Stimulated activated CD4-positive, alpha-beta T cell treated with anti-CD3 and anti-CD28 coated beads, Interleukin-12 subunit alpha, Interleukin-12 subunit beta, amount 100 ng/mL, for 4 hours (primary cell): ENCODE measurements around the gene GRAMD4.

Experiments used
- DNase-seq: peaks from one replicate; pipeline ENCODE4 v3.0.0-alpha.2; 2020

GRAMD4 gene

DNA sequence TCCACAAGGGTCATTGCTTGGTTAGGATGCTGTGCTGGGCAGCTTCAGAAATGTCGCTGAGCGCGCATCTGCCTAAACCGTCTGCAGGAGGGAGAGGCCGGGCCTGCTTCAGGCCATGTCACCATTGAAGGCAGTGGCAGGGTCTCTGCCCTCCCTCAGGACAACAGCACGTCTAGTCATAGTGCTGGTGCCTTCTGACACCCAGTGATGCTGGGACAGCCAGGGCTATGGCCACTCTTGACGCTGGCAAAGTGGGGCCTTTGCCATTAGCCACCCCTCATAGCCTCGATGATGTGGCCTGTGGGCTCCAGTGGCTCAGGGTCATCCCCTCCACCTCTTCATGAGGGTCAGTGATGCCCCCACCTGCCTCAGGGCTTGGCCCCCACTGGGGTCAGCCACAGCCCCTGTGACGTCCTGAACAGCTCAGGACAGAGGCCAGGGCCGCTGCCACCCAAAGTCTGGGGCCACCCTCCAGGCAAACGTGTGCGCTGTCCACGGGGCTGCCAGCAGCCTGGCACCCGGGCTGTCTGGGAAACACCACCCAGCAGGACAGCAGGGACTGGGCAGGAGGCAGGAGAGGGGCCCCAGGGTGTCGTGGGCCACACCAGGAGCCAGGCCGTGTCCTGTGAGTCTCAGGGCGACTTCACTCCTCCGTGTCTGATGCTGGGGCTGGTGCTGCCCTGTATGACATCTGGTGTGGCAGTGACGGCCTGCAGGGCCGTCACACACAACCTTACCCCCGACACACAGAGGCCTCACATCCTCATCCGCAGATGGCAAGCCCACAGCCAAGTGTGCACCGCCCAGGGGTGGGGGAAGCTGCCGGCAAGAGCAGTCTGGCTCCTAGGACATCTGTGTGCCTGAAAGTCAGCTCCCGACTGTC, 75.4 kb downstream of the GRAMD4 start:
- no peak for DNase-seq

DNA sequence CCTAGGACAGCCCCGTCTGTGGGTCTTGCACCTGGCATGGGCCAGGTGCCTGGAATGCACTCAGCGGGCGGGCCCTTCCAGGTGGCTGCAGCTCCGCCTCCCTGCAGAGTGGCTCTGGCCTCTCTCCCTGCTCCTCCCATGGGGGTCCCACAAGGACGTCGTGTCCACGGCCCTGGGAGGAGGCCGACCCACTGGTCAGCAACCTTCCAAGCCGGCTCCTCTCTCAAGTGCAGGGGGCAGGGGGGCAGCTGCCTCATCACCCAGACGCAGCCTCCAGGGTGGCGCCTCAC, 76.0 kb downstream of the GRAMD4 start:
- no peak for DNase-seq

DNA sequence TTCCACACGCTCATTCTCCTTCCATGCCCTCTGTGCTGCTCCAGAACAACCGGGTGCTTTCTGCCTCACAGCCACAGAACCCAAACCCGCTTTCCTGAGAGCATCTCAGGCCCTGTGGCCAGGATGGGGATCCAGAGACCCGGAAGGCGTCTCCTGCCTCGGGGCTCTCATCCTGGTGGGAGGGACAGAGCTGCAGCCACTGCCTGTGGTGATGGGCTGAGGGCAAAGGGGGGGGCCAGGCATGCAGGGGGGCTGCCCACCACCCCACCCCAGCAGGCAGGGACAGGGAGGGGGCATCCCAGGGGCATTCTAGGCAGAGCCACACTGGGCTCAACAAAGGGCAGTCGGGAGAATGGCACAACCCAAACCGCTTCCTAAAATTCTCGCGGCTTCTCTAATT, 76.4 kb downstream of the GRAMD4 start:
- no peak for DNase-seq

DNA sequence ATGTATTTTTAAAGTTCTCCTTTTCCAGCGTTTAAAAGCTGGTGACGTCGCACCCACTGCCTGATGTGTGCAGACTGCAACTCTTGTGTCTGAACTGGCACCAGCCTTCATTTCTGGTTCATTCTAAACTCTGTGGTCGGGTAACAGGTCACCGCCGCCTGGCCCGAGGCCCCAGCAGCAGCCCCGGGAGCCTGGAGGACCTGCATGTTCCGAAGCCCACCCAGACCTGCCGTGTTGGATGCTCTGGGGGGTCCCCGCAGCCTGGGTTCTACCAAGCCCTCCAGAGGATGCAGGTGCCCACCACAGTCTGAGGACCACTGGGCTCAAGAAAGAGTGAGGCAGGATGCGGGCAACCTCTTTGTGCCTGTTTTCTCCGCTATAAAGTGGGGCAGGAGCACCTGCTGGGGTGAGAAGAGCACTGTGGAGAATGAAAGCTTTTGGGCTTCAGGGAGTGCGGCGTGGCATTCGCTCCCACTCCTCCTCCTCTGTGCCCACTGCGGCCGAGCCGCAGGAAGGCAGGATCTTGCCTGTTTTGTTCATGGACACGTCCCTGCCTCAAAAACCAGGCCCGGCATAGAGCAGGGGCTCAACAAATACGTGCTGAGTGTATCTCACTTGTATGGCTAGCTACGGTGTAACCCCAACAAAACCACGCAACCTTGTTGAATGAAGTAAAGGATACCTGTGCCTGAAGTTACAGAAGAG, 77.8 kb downstream of the GRAMD4 start:
- no peak for DNase-seq

DNA sequence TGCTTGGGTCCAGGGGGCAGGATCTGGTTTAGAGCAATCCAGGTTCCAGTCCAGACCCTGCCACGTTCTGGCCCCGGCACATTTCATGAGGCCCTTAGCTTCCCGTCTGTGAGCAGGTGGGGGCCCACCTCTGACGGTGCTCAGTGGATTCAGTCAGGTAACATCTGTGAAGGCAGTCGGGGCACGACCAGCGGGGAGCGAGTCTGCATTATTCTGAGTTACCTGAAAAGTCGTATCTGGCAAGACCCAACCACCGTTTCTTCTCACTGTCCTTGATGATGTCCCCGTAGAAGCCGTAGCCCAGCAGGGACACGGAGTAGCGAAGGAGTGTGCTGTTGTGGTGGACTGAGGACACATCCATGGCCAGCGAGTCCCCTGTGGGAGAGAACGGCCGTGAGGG, 78.9 kb downstream of the GRAMD4 start:
- DNase-seq: no peak

DNA sequence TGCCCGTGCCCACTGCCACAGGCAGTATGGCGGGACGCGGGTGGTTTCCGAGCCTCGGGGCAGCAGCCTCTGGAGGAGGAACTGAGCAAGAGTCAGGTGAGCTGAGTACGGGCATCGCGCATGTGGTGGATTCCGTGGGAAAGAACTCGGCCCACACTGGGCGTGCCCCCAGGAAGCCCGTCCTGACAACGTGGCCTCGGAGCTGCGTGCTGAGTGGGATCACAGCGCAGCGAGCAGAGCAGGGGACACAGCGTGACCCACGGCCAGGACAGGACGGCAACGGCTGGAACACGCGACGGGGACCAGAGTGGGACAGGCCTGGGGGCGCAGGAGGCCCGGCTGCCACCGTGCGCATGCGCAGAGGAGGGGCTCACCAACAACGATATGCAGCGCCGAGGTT, 81.1 kb downstream of the GRAMD4 start:
- no peak for DNase-seq

DNA sequence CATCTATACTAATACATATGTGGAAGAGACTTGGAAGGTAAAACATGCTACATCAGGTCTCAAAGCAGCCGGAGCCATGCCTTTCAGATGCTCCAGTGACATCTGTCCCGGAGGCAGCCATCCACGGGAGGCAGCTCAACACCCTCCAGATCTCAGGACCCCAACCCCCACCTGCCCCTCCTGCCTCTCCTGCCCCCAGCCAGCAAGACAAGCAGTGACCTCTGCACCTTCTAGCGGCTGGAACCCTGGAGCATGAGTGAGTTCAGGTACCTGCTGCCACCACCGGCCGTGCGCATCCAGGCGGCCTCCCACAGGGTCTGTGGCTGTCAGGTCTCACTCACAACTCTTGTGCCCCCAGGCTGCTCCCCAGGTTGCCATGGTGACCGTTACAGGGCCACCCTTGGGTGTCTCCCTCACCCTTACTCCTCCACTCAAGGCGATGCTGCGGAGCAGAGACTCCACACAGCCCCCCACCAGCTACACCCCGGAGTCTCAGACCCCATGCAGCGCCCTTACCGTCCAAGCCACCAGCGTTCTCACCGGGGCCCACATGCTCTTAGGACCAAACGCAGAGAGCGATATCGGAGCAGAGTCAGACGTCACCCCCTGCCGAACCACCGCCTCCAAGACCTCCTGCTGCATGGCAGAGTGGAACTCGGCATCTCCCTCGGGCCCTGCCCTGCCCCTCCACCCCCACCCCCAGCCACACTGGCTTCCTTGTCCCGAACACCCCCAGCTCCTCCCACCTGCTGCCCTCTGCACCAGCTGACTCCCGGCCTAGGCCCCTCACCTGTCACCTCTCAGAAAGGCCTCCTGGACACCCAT, 83.2 kb downstream of the GRAMD4 start:
- DNase-seq: no peak

DNA sequence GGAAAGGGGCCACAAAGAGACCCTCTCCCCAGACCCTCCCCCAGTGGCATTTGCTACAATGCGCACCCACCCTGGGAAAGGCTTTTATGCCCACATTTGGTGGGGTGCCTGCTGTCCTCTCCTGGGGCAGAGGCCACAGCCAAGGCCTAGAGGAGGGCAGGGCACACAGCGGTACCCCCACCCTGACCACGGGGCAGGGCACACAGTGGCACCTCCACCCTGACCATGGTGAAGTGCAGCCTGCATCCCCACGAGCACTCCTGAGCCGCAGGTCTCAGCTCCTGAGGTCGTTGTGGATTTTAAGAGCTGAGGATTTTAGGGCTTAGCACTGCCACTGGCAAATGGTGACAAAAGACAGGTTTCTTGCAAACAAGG, 83.8 kb downstream of the GRAMD4 start:
- no peak for DNase-seq

DNA sequence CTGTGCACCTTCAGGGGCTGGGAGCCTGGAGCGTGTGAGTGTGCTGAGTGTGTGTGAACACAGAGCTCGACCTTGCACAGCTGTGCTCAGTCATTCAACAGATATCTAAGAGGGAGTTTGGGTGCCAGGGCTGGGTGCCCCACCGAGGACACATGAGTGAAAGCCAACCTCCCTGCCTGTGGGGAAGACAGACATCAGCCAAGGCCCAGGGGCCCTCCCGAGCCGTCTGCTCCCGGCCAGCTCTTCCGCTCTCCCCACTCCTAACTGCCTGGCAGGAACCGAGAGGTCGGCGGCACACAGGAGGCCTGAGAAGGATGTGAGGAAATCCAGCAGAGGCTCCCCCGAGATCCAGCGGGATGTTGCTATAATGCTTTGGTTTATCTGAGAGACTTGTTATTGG, 85.9 kb downstream of the GRAMD4 start:
- DNase-seq: no peak

DNA sequence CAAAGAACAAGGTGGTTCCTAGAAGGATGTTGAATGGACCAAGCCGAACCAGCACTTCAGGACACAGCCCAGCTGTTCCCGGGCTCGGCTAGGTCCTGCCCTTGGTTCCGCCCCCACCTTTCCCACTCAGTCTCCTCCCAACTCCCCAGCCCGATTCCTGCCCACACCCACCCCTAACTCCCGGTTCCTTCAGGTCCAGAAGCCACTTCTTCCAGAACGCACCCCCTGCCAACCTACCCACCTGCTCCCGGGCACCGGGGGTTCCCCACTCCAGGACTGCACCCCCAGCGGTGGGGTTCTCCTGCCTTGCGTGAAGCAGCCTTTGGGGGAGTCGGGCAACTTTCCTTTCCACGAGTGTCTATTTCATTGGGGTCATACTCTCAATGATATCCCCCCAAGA, 87.1 kb downstream of the GRAMD4 start:
- DNase-seq: no peak

DNA sequence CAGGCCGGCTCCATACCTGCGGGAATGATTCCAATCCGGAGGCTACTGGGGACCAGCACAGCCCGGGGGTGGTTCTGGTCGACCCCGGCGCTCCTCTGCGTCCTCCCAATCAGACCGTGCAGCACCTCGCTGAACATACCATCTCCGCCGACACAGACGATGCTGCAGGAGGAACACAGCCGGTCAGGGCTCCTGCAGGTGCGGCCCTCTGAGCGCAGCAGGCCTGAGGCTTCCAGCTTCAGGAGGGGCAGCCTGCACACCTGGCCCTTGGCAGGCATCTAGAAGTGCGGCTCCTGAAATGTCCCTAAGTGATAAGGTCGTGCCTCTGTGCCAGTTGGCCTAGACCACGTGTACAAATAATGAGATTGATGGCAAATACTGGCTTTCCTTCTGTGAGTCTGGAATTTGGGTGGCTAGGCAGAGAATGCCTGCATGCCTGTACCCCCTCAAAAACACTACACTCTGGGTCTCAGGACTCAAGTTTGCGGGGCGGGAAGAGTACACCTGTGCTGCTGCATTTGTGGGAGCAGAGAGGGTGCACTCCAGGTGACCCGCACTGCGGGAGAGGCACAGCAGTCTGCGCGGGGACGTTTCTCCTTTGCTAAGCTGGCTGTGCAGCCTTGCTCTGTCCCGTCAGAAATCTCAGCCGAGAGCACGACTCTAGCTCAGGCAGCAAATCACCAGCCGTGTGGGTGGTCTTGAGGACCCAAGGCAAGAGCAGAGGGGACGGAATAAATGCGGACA, 87.8 kb downstream of the GRAMD4 start:
- DNase-seq: no peak

DNA sequence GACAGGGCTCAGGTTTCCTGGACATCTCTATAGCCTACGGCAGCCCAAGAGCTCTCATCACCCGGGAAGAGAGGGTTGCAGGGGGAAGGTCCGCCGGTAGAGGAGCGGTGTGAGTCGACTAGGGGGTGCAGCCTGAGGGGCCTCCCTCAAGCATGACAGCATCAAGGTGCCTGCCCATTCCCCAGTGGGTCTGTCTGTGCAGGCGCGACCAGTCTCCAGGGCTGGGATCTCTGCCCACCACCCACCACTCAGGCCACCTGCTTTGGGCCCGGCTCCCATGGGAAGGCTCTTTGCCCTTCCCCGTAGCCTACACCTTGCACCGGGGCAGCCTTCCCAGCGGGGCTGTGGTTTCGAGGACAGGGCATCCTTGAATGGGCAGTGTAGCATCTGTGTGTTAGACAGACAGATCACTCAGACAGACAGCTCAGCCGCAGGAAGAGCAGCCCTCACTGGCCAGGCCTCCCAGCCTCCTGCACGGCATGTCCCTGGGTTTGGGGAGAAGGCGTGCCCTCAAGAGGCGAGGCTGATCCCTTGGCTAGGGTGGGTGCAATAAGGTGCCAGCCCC, 88.7 kb downstream of the GRAMD4 start:
- no peak for DNase-seq

DNA sequence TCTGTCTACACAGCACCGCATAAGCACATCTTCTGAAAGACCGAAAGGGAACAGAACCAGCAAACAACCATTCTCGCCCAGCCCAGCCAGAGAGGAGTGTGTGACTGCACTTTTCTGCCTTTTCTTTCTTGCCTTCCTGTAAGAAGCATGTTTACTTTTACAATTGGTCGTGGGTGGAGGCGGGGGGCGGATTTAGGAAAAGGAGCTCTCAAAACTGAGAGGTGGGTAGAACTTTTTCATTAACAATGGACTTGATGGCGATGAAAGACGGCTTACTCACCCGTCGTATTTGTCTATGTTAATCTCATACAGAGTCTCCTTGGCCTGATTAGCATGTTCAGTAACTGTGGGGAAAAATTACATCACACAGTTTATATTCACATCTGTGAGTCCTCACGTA, 90.6 kb downstream of the GRAMD4 start:
- DNase-seq: no peak

DNA sequence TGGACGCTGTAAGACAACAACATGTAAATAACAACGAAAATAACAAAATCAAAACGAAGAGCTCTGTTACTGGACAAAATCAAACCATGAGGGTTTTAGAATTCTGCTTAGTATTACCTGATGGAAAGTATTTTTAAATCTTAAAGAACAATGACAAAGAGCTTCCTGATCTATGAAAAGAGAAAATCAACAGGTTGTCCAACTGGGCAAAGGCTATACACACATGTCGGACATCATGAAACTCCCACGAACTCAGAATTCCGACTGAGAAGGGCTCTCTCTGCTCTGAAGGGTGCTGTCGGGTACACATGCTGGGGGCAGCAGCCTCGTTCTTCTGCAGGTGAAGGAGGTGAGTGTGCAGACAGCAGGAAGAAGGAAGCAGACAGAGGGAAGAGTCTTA, 92.1 kb downstream of the GRAMD4 start:
- DNase-seq: no peak

DNA sequence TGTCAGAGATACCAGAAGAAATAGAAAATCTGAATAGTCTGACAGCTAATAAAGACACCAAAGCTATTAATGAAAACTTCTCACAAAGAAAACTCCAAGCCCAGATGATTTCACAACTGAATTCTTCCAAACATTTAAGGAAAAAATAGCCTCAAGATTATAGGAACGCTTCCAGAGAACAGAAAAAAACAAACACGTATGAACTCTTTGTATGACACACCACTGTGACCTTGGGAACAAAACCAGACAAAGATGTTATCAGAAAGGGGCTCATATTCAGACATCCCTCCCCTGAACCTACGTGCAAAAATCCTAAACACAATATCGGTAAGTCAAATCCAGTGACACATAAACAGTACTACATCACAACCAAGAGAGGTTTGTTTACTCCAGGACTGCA, 94.4 kb downstream of the GRAMD4 start:
- DNase-seq: no peak

DNA sequence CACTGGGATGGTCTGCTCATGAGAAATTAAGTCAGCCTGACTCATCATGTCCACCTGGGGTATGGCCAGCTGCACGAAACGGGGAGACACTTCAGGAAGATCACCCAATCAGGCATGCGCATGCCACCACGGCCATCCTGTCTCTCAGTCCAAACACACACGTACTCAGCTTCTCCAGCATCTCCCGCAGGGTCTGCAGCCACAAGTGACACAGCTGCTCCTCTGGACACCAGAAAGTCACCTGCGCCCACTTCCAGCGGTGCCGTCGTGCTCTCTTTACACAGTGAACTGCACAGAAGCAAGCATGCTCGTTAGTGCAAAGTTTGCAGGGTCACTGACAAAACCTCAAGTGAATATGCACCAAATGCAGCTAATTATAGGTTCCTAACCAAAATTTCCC, 99.7 kb downstream of the GRAMD4 start:
- no peak for DNase-seq

DNA sequence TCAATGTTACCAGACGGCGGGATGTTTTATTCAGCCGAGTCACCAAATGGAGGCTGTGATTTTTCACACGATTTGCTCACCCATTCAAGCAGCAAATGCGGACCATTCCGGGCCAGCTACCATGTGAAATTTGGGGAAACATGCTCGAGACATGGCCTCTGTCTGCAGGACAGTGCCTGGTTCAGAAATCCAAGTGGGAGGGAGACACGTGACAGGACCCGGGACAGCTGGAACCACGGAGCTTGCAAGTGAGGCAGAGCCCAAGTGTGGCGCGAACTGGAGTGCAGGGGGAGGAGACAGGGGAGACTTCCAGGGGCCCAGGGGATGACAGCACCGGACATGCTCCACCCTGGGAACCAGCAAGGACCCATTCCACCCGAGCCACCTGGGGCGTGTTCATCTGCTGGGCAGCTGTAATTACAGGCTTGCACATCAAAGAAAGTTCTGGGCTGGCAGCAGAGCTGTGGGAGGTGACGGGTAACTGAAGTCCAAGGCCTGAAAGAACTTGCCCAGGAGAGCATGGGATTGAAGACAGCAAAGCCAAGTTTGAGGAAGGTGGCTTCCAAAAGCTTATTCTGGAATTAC, 101.4 kb downstream of the GRAMD4 start:
- no peak for DNase-seq

DNA sequence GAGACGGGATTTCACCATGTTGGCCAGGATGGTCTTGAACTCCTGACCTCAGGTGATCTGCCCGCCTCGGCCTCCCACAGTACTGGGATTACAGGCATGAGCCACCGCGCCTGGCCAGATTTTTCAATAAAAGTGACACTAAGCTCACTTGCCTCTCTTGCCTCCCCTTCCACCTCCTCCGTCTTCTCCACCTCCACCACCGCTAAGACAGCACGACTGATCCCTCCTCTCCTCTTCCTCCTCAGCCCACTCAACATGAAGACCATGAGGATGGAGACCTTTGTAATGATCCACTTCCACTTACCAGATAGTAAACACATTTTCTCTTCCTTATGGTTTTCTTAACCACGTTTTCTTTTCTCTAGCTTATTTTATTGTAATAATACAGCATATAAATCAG, 103.7 kb downstream of the GRAMD4 start:
- DNase-seq: no peak

DNA sequence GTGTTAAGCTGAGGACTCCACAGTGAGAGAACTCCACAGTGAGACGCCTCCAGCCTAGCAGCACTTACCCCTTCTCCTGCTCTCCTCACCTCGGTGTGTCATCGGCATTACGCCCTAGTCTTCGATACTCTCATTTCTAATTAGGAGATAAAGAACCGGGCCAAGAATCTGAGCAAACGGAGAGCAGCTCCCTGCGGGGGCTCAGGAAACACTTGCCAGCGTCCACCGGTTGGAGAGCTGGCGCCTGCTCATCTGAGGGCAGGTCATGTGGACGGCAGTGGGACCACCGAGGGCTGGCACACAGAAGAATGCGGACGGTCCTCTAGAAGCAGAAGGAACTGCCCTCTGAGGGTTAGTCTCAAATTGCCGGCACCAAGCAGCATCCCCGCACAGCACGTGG, 104.9 kb downstream of the GRAMD4 start:
- DNase-seq: no peak

DNA sequence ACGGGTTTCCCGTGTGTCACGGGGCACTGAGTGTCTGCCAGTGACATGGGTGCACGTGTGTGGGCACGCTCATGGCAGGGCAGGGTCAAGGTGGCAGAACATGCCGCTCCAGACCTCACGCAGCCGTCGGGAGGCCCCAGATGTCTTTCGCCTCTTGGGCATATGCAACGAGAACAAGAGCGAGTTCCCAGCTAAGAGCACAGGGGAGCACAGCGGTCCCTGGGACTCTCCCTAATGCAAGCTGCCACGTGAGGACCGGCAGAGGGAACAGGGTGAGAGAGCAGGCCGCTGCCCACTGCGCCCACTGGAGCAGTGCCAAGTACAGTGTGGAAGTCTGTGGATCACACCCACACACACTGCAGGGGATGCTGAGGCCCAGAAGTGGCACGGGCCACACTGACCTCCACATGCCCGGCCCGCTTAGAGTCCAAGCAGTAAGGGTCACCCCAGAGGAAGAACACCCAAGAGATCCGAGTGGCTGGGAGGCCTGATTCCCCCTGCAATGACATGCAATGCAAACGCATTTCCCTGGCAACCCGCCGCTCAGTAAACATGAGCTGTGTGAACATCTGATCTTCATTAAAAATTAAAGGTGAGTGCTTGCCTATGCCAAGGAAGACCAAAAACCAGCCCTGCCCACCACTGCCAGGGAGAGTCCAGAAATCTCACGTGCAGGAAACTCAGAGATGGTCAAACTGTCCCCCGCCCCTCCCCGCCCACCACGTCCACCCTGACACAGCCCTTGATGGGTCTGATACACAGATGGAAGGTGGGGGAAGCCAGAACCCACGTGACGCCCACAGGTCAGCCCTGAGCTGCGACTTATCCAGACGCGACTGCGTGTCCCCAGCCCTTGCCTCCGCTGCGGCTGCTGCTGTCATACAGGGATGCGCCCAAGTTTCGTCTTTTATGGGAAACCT, 106.1 kb downstream of the GRAMD4 start:
- DNase-seq: no peak

DNA sequence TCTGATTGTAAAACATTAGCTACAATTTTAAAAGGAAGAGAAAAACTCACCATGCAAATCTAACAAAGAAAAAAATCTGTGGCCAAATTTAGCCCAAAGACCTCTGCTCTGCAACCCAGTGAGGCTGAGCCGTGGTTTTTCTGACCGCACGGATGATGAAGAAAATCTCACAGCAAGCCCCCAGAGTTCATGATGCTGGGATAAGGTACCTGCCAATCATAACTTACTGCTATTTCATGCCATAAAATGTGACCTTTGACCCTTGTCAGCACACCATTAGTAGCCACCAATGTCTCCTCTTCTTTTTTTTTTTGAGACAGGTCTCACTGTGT, 106.8 kb downstream of the GRAMD4 start:
- DNase-seq: no peak
